HEK293T (cell line): ENCODE data around the gene GPR153.

Source experiments
- CTCF ChIA-PET: fragments of 350-600 bp; formaldehyde crosslinking; extraction: SDS; loops from one replicate; lab custom pipeline; 2021; ENCODE audit warnings: antibody characterized with exemption, inconsistent platforms; lab: Yijun Ruan, JAX
- POLR2A ChIA-PET: fragments of 350-600 bp; formaldehyde crosslinking; extraction: SDS; loops from one replicate; lab custom pipeline; 2020; ENCODE audit warnings: antibody characterized with exemption, inconsistent platforms; lab: Yijun Ruan, JAX
- DNase-seq: peaks from one replicate; pipeline ENCODE4 v3.0.0; 2012; ENCODE audit warnings: mixed read lengths; ENCODE audit errors: extremely low spot score
- FOXK2 ChIP-seq: fragments of 450-650 bp; IDR thresholded peaks from 2 replicates; pipeline ENCODE4 v1.6.1; 2016; ENCODE audit warnings: mild to moderate bottlenecking
- HDGF ChIP-seq: fragments of 450-650 bp; IDR thresholded peaks from 2 replicates; pipeline ENCODE4 v1.6.1; 2017; ENCODE audit warnings: antibody characterized with exemption, borderline replicate concordance
- SUZ12 ChIP-seq: fragments of 450-650 bp; IDR thresholded peaks from 2 replicates; pipeline ENCODE4 v1.6.1; 2016; ENCODE audit warnings: mild to moderate bottlenecking
- ZNF384 ChIP-seq: fragments of 450-650 bp; IDR thresholded peaks from 2 replicates; pipeline ENCODE4 v1.6.1; 2016

Gene GPR153

DNA sequence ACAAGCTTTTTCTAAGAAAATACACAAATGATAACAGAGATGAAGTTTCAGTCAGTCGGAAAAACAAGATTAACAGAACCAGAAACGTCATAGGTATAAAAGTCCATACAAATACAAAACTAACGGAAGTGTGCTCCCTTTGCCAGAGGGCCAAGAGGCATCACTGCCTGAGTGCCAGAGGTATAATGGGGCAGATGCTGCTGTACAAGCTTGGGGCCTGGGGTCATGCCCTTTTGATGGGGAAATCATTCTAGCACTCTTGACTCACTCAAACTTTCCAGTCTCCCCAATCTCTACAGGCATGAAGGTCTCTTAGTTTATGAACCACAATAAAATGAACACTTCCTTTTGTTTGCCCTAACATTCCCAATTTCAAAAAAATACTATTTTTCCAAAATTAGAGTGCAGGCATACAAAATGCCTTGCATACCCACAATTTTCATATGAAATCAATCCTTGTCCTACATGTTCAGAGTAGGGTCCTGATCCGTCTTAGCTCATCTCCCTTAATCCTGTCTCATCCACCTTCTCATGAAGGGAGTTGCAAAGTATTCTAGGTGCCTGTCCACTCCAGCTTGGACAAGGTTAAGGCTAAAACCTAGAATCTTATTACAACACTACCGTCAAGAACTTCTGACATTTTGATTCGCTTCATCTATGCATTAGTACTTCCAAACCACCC lies 63.0 kb downstream of the GPR153 start:
- ChIA-PET POLR2A (interaction anchor here (1.0 to 2.1 kb wide), 4 partner anchors 10 to 38 kb away, joined by 3 to 11 read pairs (median 3); partner anchors contain the start of gene ICMT), CTCF (no interaction called here)
- no peak for DNase-seq
- TF ChIP-seq SUZ12 (no peak), ZNF384 (no peak), HDGF (no peak), FOXK2 (no peak)
